CD4-positive, alpha-beta T cell treated with Interleukin-6 for 4 hours (primary cell): ENCODE measurements around the gene FAM117A.
A peak's percentile ranks its signal among the peaks of the same experiment; 100 is the strongest.

Experiments used
- DNase-seq: peaks from one replicate; pipeline ENCODE4 v3.0.0-alpha.2; 2020; ENCODE audit warnings: mixed read lengths

Gene FAM117A

DNA sequence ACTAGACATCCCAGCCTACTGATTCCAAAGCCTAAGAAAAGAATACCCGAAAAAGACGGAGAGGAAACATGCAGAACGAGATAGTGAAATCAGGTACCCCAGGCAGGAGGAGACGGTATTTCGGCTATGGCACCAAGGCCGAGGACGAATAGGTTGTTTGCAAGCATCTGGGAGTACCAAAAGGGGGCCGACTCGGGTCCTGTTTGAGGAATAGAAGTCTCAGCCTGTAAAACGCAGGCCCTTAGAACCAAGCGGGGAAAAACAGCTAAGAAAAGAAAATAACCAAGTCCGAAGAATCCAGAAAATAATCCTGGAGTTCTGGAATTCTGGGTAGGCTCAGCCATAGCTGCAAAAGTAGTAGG is 56.7 kb downstream of the FAM117A start:
- peak; percentile 49 for DNase-seq

GRCh38 chr17:49705254-49705653 is 58.7 kb downstream of the FAM117A start:
- no peak for DNase-seq

DNA sequence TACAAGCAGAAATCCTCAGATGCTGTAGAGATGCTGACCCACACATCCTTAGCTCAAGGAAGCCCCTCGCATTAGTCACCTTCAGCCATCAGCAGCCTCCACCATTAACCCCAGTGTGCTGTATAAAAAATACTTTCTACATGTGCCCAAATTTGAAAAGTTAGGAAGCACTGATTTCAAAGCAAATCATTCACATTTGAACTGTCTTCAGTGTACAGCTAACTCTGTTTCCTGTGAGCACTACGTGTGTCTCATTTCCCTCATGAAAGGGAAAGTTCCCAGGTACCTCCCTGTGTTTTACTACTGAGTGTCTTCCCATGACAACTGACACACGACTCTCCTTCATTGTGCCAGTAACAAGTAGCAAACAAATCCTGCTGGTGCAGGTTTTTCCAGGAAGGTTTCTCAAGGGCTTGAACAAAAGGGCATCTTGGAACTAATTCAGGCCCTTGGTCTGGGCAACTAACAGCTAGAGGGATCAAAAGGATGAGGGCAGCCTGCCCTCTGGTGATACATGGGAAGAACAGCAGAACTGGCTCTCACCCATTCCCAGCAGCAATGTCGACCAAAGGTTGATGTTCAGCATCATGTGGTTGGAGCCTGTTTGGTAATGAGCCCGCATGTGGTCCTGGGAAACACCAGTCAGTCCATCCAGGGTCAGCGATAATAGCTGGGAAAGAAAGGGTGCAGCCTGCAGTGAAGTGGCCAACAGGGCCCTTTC is 60.2 kb downstream of the FAM117A start:
- no peak for DNase-seq

DNA sequence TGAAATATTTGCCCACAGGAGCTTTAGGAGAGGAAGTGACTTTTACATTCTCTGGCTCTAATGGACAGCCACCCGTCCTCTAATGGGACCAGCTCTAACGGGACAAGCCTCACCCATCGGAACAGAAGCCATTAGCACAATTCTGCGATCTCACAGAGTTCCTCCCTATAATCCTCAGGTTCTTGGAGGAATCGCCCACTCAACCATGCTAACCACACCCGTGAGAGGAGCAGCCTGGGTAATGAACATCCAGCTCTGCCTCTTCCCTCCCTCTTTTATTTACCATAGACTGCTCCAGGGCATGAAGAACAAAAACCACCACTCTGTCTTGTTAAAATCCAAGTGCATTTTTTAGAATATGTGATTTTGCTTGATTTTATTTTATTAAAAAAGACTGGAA is 63.0 kb downstream of the FAM117A start:
- DNase-seq = no peak

DNA sequence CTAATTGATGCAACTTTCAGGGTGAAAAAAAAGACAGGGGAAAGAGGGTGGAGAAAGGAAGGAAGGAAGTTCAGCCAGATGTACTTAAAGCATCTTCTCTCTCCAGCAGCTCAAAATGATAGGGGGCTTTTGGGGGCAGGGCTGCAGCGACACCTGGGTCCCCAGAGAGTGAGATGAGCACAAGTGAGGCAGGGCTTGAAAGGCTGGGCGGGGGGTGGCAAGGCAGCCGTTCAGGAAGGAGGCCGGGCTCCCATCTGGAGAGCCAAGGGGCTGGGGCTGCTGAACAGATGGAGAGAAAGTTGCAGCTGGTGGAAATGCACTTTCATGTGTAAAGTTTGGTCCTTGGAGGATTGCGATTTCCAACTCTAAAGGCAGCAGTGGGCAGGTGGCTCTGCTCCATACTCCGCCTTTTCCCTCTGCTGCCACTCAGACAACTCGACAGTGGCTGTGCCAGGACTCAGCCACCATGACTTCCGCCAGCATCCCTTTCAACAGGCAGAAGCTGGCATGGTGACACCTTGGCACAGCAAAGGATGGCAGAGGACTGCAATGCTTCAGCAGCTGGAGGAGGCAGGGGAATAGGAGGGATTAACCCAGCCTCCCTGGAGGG is 63.9 kb downstream of the FAM117A start:
- DNase-seq = no peak

DNA sequence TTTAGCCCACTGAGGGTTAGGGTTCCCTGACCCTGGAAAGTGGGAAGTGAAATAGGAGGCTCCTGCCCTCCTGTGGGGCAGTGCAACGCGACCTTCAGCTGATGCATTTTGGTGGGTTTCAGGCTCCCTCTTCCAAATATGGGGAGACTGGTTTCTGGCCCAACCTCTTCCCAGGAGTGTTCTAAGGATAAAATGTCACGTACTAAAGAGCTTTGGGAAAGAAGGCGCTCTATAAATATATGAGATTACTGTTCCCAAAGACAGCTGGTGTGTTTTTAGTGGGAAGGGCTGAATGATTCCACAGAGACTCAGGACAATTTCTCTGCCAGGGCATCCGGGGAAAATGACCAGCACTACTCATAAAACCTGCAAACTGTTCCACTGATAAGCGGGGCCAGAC is 65.9 kb downstream of the FAM117A start:
- DNase-seq = no peak

DNA sequence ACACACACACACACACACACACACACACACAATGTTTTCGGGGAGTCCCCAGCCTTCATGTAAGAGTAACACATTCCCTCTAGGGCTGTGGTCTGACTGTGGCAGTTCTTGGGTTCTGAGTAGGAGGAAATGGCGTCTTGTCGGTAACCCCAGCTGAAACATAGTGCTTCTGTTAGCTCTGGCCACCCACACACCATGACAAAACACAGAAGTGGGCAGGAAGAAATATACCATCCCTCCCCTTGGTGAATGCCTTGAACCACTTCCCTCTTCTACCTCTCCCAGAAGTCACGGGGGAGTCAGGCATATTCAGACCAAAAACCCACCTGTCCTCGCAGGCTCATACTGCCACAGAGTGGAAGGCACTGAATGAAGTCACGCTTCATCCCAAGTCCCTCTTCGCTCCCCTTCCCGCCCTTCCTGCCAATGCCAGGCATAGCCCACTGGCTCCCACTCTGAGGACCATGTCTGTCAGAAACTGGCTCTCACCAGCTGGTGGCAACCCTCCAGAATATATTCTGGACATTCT is 67.6 kb downstream of the FAM117A start:
- peak; percentile 43 for DNase-seq

DNA sequence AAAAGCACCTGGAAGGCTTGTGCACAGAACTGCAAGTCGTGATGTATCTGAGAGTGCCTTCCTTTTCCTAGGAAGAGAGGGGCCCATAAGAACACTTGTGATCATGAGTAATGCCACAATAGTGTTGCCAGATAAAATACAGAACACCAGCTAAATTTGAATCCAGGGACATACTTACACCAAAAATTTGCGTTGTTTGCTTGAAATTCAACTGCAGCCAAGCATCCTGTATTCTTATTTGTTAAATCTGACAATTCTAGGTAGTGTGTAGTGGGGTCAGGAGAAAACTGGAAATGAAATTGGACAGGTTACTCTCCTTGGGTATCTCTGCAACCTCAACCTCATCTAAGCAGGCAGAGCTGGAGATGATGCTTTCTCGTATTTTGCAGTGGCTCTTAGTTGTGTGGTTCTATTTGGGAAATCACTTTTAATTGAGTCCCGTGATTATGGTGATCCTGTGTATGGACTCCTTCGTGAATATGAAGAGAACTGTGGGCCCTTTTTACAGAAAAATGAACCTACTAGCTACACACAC is 68.2 kb downstream of the FAM117A start:
- no peak for DNase-seq

DNA sequence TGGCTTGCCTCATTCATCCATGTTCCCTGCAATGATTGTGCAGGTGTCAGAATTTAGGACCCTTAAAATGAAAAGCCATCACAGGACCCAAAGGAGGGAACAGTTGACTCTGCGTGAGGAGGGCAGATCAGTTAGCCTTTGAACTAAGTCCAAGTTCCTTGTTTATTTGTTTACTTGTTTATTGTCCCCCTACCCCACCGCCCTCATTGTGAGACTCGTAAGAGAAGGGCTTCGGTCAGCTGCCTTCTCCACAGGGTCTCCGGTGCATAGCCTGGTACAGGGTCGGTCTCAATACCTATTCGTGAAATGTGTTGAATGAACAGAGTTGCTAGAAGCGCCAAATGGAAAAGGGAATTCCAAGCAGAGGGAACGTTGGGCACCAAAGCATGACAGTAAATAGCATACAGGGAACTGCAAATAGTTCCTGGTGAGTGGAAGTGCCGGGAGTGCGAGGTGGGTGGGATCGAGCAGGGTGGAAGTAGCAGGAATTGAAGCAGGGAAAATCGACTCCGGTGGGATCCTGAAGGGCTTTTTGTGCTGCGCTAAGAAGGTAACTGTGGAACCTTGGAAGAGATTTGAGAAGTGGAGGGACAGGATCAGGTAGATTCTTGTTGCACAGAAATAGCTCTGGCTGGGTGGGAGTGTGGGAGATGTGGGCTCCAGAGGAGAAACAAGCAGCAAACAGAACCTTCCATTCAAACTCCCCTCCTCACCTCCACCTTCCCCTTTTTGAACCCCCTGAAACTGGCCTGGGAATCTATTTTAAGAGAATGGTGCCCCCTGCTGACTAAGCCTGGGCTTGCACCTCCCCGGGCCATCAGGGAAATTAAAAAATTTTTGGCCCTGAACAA is 68.9 kb downstream of the FAM117A start:
- DNase-seq = peak; percentile 78

DNA sequence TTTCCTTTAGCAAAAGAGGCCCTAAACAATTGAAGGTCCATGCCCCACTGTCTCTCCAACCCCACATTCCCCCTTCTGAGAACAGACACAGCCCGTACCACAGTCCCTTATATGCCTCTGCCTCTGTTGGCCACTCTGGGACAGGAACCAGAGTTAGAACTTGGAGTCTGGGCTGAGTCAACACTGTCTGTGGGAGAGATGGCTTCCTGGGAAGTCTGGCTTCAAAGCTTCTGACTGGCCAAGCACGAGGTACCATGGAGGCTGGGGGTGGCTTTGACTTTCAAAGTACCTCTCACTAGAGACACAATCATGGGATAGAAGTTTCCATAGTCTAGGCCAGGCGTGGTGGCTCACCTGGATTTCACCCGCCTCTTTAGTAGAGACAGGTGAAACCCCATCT is 71.2 kb downstream of the FAM117A start:
- no peak for DNase-seq

DNA sequence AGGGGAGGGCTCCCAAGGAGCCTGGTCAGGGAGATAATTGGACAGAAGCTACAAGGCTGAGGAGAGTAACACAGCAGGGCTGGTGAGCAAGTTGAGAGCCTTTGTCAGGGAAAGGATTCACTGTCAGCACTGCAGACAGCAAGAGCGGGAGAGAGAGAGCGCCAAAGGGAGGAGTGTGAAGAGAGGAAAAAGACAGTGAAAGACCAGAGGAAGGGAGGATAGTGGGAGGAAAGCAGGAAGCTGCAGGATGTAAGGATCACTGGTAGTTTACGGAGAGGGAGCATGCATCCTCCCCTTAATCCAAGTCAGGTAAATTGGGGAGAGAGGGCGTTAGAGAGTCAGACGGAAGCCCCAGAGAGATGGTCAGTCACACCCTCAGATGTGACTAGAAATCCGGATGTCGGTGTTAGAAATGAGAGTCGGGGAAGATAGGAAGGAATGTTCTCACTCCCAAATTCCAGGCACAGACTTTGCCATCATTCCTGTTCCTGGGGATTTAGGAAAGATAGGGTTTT is 72.2 kb downstream of the FAM117A start:
- DNase-seq = no peak

DNA sequence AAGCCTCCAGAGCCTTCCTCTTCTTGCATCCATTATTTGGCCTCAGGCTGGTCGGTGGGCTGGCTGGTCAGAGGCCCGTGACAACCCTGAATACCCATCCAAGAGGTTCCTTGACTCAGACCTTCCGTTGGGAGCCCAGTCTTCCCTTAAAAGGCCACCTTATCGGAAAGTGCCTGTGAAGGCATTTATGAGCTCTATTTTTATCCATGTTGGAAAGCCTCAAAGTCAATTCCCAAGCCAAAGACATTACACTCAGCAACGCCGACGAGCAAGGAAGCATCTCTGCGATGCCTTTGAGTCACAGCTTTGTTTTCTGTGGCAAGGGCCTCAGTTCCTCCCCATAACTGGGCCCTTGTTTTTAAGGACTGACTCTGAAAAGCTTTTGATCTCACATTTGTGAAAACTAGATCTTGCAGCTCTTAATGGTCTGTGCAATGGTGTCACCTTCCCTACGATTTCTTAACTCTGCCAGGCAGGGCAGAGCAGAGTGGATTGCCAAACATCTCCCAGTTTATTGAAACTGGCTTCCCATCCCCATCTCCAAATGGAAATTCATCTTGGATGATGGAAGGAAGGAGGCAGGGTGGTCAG is 72.8 kb downstream of the FAM117A start:
- no peak for DNase-seq

GRCh38 chr17:49690256-49690655 is 73.7 kb downstream of the FAM117A start:
- no peak for DNase-seq

DNA sequence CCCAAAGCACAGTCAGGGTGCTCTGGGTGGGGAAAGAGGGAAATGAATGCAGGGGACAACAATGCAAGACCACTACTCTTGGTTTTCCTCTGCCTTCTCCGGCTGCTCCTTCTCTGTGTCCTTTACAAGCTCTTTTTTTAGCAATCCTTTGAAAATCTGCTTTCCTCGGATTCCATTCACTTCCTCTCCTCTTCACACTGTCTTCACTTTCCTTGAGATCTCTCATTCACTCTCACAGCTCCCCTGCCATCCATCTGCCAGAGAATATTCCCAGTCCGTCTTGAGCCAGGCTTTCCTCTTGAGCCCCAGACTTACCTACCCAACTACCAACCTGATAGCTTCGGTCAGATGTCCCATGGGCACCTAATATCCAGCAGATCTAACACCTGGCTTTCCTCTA is 75.1 kb downstream of the FAM117A start:
- no peak for DNase-seq

DNA sequence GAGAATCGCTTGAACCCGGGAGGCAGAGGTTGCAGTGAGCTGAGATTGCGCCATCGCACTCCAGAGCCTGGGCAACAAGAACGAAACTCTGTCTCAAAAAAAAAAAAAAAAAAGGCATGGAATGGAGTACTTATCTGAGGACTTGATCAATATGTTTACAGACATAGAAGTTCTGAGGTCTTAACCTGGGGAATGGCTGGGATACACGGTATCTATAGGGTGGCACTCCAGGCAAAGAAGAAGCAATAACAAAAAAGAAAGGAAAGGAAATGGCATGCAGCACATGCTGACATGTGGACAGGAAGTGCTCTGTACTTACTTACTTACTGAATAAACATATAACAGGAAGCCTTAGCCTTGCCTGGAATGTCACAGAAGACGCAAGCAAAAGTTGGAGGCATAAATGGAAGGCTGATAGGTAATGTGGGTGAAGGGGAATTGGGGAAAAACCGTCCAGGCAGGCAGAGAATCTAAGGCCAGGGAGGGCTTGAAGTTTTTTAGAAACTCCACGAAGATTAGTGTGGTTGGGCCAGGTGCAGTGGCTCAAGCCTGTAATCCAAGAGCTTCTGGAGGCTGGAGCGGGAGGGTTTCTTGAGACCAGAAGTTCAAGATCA is 75.9 kb downstream of the FAM117A start:
- DNase-seq = peak; percentile 39

GRCh38 chr17:49681106-49681979 is 82.6 kb downstream of the FAM117A start:
- DNase-seq = no peak

DNA sequence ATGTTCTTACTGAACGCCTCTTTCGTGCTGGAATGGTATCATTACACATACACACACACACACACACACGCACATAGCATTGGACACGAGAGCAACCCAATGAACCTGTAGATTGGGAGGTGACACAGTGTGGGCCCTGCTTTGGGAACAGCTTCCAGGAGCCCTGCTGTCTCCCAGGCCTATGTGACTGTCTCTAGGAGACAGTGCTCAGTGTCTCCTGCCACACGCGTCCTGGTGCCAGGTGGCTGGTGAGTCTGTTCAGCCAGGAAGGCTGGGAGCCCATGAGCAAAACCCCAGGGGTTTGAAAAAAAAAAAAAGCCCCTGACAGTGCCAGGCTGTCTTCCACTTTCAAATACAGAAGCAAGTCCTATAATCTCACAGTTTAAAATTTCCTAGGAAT is 83.6 kb downstream of the FAM117A start:
- DNase-seq = no peak

- DNase-seq = peak; percentile 99
Measured at GRCh38 chr17:49677933-49678847, 85.7 kb downstream of the FAM117A start, which contains the start of gene SPOP. Gene SPOP (minus strand): TSS chr17:49678097. CDS start chr17:49622810, 55,287 bp downstream.

DNA sequence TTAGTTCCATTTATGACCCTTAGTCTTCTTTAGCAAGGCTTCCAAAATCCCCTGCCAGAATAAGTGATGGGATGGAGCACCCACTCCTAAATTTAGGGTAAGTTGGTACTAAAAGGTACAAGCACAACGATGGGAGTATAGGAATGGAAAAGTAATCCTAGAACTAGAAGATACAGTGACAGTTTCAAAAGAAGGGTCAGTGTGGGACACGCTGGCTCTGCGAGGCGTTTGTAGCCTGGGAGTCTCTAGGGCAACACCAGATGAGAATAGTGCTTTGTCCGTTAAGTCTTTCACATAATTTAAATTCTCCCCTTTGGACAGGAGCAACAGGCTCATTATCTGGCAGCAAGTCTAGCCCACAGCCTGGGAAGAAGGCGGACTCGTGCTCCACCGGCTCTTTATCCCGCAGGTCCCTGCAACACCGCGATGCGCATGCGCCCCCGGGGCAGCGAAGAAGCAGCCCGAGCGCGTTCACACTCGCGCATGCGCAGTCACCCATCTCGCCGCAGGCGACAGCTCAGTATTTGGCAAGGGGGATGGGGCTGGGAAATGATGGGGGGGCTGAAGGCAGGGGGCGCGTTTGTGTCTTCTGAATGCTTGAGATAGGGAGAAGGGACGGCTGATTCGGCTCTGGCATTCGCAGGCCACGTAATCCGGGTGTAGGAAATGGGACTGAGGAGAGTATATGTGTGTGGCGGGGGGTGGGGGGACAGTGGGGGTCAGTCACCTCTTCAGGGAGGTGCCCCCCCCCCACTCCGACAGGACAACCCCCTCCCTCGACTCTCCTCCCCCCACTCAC is 86.6 kb downstream of the FAM117A start:
- peak; percentile 98 for DNase-seq
